CD14-positive monocyte (primary cell): ENCODE data around the gene STAT5A. TPM values are rescaled to one million over a fixed set of nuclear protein-coding genes. Genes with fewer than 3 reads are reported as not detected.
A peak's percentile ranks its signal among the peaks of the same experiment; 100 is the strongest.

Experiments used
- DNase-seq, 3 donors: peaks; one replicate each; pipeline ENCODE4 v3.0.0-alpha.2; 2011 to 2022
- H2AFZ ChIP-seq: 2 replicates; pipeline ENCODE4 v1.6.0; 2012; ENCODE audit warnings: mild to moderate bottlenecking, low read depth, low read length, inconsistent platforms; ENCODE audit not compliant: insufficient read depth, poor library complexity, severe bottlenecking
- H3K27ac ChIP-seq, 2 donors: 1 replicate in 1 of 2; 2 replicates in 1 of 2; pipeline ENCODE4 v1.5.1; 2012 to 2013; ENCODE audit warnings: low read length in 2 of 2, control low read depth in 1 of 2, inconsistent platforms in 1 of 2, low read depth in 1 of 2, mild to moderate bottlenecking in 1 of 2
- H3K27me3 ChIP-seq, 2 donors: one replicate each; pipeline versions ENCODE4 v1.6.0 to v1.6.1; 2011 to 2013; ENCODE audit warnings: low read length in 2 of 2; ENCODE audit not compliant: control insufficient read depth in 2 of 2, insufficient read depth in 2 of 2
- H3K36me3 ChIP-seq, 2 donors: replicated peaks in 1 of 2; 1 replicate in 1 of 2; 2 replicates in 1 of 2; pipeline versions ENCODE4 v1.5.1 to v1.6.1; 2012 to 2013; ENCODE audit warnings: low read length in 2 of 2, control low read depth in 1 of 2, inconsistent platforms in 1 of 2, mild to moderate bottlenecking in 1 of 2; ENCODE audit not compliant: insufficient read depth in 2 of 2, control insufficient read depth in 1 of 2
- H3K4me1 ChIP-seq, 2 donors: 1 replicate in 1 of 2; 2 replicates in 1 of 2; pipeline versions ENCODE4 v1.5.1 to v1.6.1; 2012 to 2013; ENCODE audit warnings: low read length in 2 of 2, control low read depth in 1 of 2, inconsistent platforms in 1 of 2, mild to moderate bottlenecking in 1 of 2, moderate library complexity in 1 of 2; ENCODE audit not compliant: insufficient read depth in 2 of 2, control insufficient read depth in 1 of 2
- H3K4me2 ChIP-seq: replicated peaks from 2 replicates; pipeline ENCODE3; 2012; ENCODE audit warnings: low read length, moderate library complexity, mild to moderate bottlenecking; ENCODE audit not compliant: poor library complexity, severe bottlenecking; ENCODE audit errors: extremely low read depth
- H3K4me3 ChIP-seq, 3 experiments: fragments of 200-600 bp in 1 of 3; sonication (generic) in 1 of 3; replicated peaks in 1 of 3; 1 replicate in 2 of 3; 2 replicates in 1 of 3; pipeline ENCODE4 v1.5.1; 2011 to 2013; ENCODE audit warnings: low read length in 3 of 3, mild to moderate bottlenecking in 3 of 3, control low read depth in 2 of 3, low read depth in 2 of 3, inconsistent platforms in 1 of 3, moderate library complexity in 1 of 3
- H3K79me2 ChIP-seq: 2 replicates; pipeline ENCODE4 v1.6.0; 2012; ENCODE audit warnings: mild to moderate bottlenecking, control low read depth, inconsistent platforms, low read length, moderate library complexity; ENCODE audit not compliant: insufficient read depth
- H3K9ac ChIP-seq: 2 replicates; pipeline ENCODE4 v1.6.0; 2017; ENCODE audit warnings: low read length, mild to moderate bottlenecking; ENCODE audit not compliant: insufficient read depth, poor library complexity, severe bottlenecking
- H3K9me3 ChIP-seq, 2 donors: replicated peaks in 1 of 2; 1 replicate in 1 of 2; 2 replicates in 1 of 2; pipeline versions ENCODE4 v1.5.1 to v1.6.1; 2012 to 2013; ENCODE audit warnings: low read length in 2 of 2, control low read depth in 1 of 2; ENCODE audit not compliant: control insufficient read depth in 1 of 2, insufficient read depth in 1 of 2
- H4K20me1 ChIP-seq: 2 replicates; pipeline ENCODE4 v1.6.0; 2012; ENCODE audit warnings: mild to moderate bottlenecking, low read length, control low read depth, moderate library complexity; ENCODE audit not compliant: insufficient read depth
- H3K27ac Mint-ChIP-seq, 7 donors: one replicate each; pipeline ENCODE4 v1.8.0; 2020; ENCODE audit warnings: mild to moderate bottlenecking in 7 of 7, mixed read lengths in 7 of 7, moderate library complexity in 6 of 7, inconsistent platforms in 2 of 7
- H3K27me3 Mint-ChIP-seq, 3 donors: one replicate each; pipeline ENCODE4 v1.8.0; 2021 to 2022; ENCODE audit warnings: low read depth in 3 of 3, mild to moderate bottlenecking in 3 of 3, mixed read lengths in 3 of 3, moderate library complexity in 3 of 3, inconsistent platforms in 1 of 3
- H3K36me3 Mint-ChIP-seq, 2 donors: one replicate each; pipeline ENCODE4 v1.8.0; 2020; ENCODE audit warnings: mixed read lengths in 2 of 2, inconsistent platforms in 1 of 2, mild to moderate bottlenecking in 1 of 2
- H3K4me1 Mint-ChIP-seq: one replicate; pipeline ENCODE4 v1.8.0; 2020; ENCODE audit warnings: mild to moderate bottlenecking, mixed read lengths
- H3K4me3 Mint-ChIP-seq, 2 donors: one replicate each; pipeline ENCODE4 v1.8.0; 2020; ENCODE audit warnings: mild to moderate bottlenecking in 2 of 2, mixed read lengths in 2 of 2, moderate library complexity in 1 of 2
- H3K9me3 Mint-ChIP-seq, 7 donors: one replicate each; pipeline ENCODE4 v1.8.0; 2020 to 2022; ENCODE audit warnings: mixed read lengths in 7 of 7, mild to moderate bottlenecking in 6 of 7, moderate library complexity in 6 of 7, inconsistent platforms in 2 of 7
- CTCF ChIP-seq: fragments of 200-600 bp; IDR thresholded peaks from one replicate; pipeline ENCODE4 v1.8.0; 2022; ENCODE audit warnings: antibody characterized with exemption, mild to moderate bottlenecking
- WGBS: methylation state at CpG from one replicate; pipeline ENCODE4 v1.1.5; 2013; ENCODE audit warnings: missing lambda C conversion rate; ENCODE audit not compliant: insufficient coverage; 5-methylcytosine and 5-hydroxymethylcytosine counted together
- intact Hi-C, 2 donors: fragments of 100-400 bp; cut with micrococcal nuclease; formaldehyde crosslinking; loops; one replicate each; pipeline versions ENCODE4 v1.15.0 to v1.15.1; 2023
- polyA plus RNA-seq, 3 donors: library from polyadenylated mRNA; depleted of rRNA in 1 of 3; unstranded in 2 of 3; stranded (reverse) in 1 of 3; fragments of 300-500 nt in 2 of 3; fragments of >200 nt in 1 of 3; fragmentation: Illumina TruSeq in 2 of 3; gene quantifications; 1 replicate in 2 of 3; 2 replicates in 1 of 3; pipeline ENCODE4 v1.2.3, GENCODE V29; 2012 to 2021

The STAT5A gene
- polyA plus RNA-seq, 3 donors = 30.5 to 91.1 (median 49.8) TPM

- Mint-ChIP-seq H3K4me1 (peaks cover 41% of the 10 kb centered on the region), H3K36me3 (peaks cover 65 to 87% of the 10 kb centered on the region in 2 donors), H3K9me3 (peaks cover 0 to 3% (median 0%) of the 10 kb centered on the region in 7 donors), H3K4me3 (peak overlapping the region; percentile 9 to 48), H3K27me3 (peaks cover 1 to 2% (median 1%) of the 10 kb centered on the region in 3 donors), H3K27ac (peak overlapping the region in 5 of 7 donors; percentile 57 to 81 (median 75))
- H3K4me2 ChIP-seq = peak overlapping the region; percentile 64
- peaks cover 72 to 83% of the 10 kb centered on the region in 2 donors for H3K36me3 ChIP-seq
- peak; percentile 46 to 68 (median 59) for DNase-seq
- H3K4me1 ChIP-seq = peaks cover 31 to 41% of the 10 kb centered on the region in 2 donors
- H3K9ac ChIP-seq = peak overlapping the region; percentile 21
- H4K20me1 ChIP-seq = peaks cover 96% of the 10 kb centered on the region
- no peak overlapping the region for H2AFZ ChIP-seq
- intact Hi-C loops = no loop called here
- peak; percentile 64 for TF ChIP-seq CTCF
- H3K4me3 ChIP-seq = peak overlapping the region in 1 of 3 experiments; percentile 44
- no peaks in the 10 kb centered on the region for H3K79me2 ChIP-seq
- H3K27ac ChIP-seq = peak overlapping the region in 1 of 2 donors; percentile 31
- WGBS = 2% methylated on average over 31 of the region's 54 CpGs
- H3K27me3 ChIP-seq = no peaks in the 10 kb centered on the region
- no peaks in the 10 kb centered on the region for H3K9me3 ChIP-seq
Observed at GRCh38 chr17:42312285-42313130, 24.2 kb downstream of the STAT5A start.

- peaks cover 31 to 41% of the 10 kb centered on the region in 2 donors for H3K4me1 ChIP-seq
- no peak overlapping the region for H3K4me3 ChIP-seq
- no CpG with 5 or more reads among the region's 4 CpGs for WGBS
- H3K79me2 ChIP-seq = no peaks in the 10 kb centered on the region
- Mint-ChIP-seq H3K36me3 (peaks cover 64 to 87% of the 10 kb centered on the region in 2 donors), H3K4me1 (peaks cover 41% of the 10 kb centered on the region), H3K9me3 (peaks cover 0 to 3% (median 0%) of the 10 kb centered on the region in 7 donors), H3K27ac (peak overlapping the region in 1 of 7 donors; percentile 57), H3K4me3 (no peak overlapping the region), H3K27me3 (peaks cover 1 to 2% (median 1%) of the 10 kb centered on the region in 3 donors)
- H3K27me3 ChIP-seq = no peaks in the 10 kb centered on the region
- no peak overlapping the region for H3K27ac ChIP-seq
- H4K20me1 ChIP-seq = peaks cover 95% of the 10 kb centered on the region
- intact Hi-C loops = no loop called here
- H3K9ac ChIP-seq = no peak overlapping the region
- peaks cover 69 to 83% of the 10 kb centered on the region in 2 donors for H3K36me3 ChIP-seq
- DNase-seq = no peak
- TF ChIP-seq CTCF = no peak
- no peak overlapping the region for H2AFZ ChIP-seq
- H3K9me3 ChIP-seq = no peaks in the 10 kb centered on the region
- H3K4me2 ChIP-seq = no peak overlapping the region
Observed at GRCh38 chr17:42313389-42313772, 25.1 kb downstream of the STAT5A start.
